Stimulated activated CD4-positive, alpha-beta T cell treated with anti-CD3 and anti-CD28 coated beads, Interleukin-4, amount 100 ng/mL, for 4 hours (primary cell): ENCODE data around the gene PML.

ENCODE experiments used
- DNase-seq, 2 experiments: peaks; one replicate each; pipeline ENCODE4 v3.0.0-alpha.2; 2020

Gene PML

DNA sequence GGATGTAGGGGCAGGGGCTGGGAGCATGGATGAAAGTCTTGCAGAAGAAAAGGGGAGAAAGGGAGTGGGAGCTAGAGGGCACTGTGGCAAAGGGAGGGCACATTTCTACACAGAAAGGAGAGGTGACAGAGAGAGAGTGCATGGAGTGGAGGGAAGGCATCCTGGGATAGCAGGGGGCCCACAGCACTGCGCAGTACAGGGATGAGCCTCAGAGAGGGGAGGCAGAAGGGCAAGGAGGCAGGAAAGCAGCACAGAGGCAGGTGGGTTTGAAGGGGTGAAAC, 7.8 kb upstream of the PML start:
- DNase-seq: no peak

DNA sequence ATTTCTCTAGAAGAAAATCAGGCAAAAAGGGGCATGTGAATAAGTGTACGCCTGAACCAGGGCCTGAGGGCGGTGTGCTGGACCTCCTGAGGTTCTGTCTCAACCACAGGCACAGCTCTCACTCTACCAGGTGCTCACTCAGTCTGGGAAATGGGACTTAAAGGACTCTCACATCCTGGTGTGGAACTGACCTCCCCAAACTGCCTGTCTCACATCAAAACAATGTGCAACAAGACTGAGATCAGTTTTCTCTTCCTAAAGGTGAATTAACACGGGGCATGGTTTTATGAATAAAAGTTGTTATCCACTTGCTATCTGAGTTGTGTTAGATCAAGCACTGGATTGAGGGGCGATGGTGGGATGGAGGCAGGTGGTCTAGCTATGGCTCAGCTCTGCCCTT, 7.3 kb upstream of the PML start:
- DNase-seq: no peak

DNA sequence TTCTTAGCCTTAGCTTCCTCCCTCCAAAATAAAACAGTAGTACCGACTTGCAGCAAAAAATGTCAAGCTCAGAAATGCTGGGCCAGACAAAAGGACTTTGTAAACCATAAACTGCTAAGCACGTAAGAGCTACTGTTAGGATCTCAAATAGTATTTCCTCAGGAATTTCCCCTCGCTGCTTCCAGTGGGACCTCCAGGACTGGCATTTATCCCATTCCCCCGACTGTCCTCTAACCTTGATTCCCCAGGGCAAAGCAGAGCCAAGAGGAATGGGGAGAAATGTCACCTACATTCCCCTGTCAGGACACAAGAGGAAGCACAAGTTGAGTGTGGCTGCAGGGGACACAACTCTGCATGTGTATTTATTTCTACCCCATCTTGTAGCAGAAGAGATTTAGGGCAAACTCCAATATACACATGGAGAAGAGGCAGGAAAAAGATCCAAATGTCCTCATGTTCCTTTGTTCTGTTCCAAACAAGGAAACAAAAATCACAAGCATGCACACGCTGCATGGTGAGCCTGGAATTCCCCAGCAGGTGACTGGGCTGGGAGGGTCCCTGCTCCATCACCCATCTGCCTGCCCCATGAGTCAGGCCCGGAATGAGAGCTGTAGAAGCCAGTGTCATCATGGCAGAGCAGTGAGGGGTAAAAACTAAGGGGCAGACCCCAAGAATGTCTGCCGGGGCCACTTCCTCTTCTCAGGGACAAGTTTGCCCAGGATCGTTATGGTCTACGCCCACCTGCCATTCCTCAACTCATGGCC, 6.7 kb upstream of the PML start:
- DNase-seq: no peak

DNA sequence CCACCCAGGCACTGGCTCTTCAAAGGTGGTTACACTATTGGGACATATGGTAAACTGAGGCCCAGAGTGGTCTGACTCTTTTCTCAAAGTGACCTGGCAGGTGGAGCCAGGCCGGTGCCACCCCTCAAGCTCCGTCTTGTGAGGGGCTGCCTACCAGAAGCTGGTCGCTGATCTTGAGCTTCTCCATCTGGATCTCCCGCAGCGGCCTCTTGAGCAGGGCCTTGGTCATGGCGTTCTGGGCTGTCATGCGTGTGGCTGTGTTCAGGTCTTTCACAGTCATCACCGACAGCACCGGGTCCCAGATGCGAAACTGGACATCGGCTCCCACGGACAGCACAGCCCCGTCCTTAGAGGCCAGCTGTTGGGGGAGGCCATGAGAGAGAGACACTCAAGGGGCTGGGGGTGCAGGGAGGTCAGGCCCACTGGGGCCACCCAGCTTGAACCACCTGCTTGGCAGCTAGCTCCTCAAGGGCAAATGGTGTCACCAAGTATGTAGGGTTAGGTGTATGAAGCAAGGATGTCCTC, 6.0 kb upstream of the PML start:
- no peak for DNase-seq

DNA sequence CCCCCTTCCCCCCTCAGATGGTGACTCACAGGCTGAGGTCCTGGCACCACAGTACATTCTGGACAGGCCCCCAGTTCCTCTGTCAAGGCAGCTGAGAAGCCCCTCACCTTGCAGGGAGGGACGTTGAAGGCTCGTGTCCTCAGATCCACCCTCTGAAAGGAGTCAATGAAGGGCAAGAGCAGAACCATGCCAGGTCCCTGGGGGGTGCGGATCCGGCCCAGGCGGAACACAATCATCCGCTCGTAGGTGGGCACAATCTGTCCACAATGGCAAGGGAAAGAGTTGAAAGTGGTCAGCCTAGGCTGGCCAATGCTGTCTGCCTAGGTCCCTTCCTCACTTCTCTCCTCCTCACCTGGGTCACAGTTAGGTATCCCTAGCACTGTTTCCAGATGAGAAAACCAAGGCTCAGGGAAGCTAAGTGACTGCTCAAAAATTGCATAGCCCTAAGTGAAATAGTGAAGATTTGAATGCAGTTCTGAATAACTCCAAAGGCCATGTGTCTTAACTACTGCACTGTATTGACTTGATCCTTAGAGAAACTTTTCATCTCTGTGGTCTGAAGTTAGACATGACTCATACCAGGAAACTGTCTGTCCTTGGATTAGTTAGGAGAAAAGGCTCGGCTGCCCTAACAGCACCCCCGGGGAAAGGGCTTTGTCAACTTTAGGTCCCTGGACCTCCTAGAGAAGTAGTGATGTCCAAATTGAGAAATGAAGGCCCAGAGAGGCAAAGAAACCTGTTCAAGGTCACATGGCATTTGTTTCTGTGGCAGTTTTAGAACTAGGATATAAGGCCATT, 5.3 kb upstream of the PML start:
- no peak for DNase-seq

DNA sequence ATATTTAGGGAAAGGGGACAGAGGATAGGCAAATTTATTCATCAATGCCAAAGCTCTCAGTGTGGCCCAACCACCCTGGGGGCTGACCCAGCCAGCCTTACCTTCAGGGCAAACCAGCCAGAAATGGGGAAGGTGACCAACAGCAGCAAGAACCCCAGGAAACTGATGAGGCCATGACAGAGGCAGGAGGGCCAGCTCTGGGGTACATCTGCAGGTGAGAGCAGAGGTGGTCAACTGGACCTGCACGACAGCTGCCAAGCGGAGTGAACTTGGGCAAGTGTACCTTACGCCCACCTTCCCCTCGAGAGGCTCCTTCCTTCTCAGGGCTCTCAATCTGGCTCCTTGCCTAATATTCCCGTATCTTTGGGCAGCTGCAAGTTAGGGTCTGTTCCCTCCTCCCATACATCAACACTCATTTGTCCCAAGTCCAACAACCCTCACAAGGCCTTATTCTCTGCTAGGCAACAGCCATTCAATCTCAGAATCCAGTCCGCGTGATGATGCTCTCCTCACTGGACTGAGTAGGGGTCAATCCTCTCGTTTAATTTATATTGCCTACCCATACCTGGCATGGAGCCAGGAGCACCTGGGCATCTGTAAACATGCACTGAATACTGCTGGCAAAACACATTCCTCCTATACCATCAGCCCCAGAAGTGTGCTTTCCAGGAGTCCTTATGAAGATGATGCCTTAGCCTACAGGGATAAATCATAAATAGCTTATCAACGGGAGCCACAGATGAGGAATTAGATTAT, 4.1 kb upstream of the PML start:
- no peak for DNase-seq

DNA sequence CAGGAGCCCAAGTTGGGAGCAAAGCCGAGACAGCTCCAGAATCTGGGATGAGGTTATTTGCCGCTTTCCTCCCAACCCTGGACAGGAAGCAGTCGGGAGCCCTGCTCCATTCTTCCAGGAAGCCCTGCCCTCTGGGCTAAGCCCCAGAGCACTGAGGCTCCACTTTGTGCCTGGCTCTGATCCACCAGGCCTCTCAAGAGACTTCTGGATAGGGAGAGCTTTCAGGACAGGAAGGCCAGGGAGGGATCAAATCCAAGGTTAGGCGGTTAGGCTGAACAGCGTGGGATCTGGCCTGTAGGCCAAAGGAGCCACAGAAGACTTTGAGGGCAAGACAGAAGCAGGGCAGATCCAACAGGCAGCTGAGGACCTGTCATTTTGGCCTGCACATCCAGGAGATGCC, 3.3 kb upstream of the PML start:
- DNase-seq: no peak

DNA sequence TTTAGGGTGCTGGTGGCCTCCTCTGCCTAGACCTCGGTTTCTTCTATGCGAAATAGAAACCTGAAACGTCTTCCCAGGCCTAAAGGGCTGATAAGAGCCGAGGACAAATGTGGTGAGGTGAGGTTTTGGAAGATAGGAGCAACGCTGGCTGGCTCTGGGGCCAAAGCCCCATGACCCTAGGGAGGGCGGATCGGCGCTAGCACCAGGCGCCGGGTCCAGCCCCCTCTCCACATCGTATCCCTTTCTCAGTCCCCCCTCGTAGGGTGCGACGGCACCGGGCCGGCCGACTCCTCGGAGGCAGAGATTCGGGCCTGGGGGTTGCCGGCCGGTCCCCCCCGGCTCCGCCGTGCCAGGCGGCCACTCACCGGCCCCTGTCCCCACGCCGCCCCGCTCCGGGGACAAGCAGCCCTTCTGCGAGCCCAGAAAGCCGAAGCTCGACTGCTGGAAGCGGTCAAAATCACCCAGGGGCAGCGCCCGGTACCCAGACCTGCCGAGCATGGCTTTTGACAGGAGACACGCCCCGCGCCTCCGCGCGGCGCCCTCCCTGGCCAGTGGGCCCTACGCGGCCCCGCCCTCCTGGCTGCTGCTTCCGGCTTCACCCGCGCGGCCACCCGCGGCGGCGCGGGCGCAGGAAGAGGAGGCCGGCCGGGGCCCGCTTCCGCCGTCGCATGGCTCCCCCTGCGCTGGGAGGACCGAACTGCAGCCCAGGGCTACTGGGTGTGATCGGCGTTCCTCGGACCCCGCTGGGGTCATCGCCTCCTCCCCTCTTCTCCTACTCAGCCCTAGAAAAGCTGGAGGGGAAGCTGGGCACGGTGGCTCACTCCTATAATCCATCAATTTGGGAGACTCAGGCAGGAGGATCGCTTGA, 2.6 kb upstream of the PML start, which contains the start of gene STOML1:
Gene STOML1, minus strand, starts transcription at position 570 of the 868 bp plus-strand sequence. Its CDS starts 72 bp downstream, at position 498.
- DNase-seq: peak; percentile 92 to 98

DNA sequence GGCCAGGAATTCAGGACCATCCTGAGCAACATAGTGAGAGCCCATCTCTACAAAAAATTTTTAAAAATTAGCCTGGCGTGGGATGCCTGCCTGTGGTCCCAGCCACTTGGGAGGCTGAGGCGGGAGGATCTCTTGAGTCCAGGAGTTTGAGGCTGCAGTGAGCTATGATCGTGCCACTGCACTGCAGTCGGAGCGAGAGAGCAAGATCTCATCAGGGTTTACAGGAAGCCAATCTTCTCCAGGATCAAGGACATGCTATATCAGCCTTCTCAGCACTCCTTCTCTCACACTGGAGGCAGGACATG, 2.0 kb upstream of the PML start:
- DNase-seq: no peak

DNA sequence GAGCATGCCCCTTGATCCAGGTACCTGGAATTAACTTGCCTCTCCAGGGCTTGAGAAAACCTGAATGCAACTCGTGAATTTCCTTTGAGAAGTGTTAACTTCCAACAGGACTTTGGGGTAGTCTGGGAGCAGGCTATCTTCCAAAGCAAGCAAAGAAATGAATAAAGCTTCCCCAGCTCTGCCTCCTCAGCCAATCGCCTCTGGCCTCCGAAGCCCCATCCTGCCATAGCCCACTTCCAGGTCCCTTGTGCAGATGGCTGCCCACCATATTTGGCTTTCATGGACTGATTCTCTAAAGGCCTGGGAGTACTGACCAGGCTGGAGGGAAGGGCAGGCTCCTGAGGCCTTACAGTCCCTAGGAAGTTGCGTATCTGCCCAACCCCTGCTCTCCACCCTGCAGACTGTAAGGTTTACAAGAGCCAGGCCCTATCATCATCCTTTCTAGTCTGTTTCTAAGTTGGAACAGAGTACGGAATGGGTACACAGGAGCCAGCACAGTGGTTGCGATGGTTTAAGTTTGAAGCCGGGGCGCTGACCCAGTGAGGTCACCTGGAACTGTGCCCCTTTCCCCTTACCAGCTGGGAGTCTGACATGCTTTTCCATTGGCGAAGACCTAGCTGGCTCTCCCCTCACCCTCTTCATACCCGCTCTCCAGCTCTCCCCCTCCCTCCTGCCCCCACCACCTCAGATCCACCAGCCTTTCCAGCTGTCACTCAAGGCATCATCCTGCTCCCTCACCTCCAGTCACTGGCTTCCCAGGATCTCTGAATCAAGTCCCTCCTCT, 1.1 kb upstream of the PML start:
- no peak for DNase-seq

DNA sequence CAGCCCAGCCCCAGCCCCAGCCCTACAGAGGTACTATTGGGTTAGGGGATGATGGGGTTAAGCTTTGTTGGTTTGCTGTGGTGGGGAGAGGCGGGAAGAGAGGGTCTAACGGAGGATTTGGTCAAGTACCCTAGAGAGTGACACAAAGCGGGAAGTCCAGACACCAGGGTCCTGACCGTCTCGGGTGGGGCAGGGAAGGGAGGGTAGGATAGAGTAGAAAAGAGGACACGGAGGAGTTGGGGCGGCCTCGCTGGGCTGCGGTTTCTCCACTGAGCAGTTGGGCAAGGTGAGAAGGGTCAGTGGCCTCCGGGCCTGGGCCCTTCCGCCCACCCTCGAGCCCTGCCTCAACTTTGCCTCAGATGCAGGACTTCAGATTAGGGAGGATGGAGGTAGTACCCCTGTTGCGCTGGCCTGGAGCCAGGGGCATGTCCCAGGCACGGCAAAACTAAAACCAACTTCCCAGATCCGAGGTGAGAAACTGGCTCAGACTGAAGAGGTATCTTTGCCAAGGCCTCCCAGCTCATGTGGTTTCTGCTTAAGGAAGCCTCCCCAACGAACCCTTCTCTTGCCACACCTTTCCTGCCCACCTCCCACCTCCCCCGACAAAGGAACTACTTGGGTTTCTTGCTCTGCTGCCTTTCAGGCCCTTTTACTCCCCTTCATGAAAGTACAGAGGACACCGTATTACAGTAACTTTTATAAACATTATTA, 551 bp downstream of the PML start:
- DNase-seq: peak in 1 of 2 experiments; percentile 32

DNA sequence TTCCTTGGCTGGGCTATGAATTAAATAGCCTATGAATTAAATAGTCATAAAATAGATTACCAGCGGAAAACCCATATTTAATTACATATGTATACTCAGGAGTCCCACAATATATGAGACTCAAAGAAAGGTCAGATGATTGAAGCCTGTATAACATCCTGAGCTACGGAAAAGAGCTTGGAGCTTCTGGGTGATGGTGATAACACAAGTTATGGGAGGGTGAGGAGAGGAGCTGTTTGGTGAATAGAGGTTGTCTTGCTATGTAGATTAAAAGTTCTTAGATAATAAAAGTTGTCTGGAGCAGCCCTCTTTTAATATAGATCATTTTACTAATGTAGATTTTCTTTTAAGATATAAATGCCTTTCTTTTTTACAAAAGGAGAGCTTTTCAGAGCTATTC, 1.8 kb downstream of the PML start:
- no peak for DNase-seq

DNA sequence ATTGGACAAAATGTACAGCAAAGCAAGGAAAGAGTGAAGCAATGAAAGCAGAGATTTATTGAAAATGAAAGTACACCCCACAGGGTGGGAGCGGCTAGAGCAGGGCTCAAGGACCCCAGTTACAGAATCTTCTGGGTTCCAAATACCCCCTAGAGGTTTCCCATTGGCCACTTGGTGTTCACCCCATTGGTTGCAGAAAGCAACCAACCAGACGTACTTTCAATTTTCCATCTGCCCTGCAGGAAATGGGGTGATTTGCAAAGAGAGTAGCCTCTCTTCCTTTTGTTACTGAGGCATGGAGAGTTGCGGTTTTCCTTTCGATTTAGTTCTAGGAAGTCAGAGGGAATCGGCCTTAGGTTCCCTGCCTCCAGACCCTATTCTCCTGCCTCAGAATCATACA, 2.4 kb downstream of the PML start:
- DNase-seq: peak in 1 of 2 experiments; percentile 16

DNA sequence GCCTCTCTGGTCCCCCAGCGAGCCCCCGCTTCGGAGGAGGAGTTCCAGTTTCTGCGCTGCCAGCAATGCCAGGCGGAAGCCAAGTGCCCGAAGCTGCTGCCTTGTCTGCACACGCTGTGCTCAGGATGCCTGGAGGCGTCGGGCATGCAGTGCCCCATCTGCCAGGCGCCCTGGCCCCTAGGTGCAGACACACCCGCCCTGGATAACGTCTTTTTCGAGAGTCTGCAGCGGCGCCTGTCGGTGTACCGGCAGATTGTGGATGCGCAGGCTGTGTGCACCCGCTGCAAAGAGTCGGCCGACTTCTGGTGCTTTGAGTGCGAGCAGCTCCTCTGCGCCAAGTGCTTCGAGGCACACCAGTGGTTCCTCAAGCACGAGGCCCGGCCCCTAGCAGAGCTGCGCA, 3.5 kb downstream of the PML start:
- DNase-seq: no peak

DNA sequence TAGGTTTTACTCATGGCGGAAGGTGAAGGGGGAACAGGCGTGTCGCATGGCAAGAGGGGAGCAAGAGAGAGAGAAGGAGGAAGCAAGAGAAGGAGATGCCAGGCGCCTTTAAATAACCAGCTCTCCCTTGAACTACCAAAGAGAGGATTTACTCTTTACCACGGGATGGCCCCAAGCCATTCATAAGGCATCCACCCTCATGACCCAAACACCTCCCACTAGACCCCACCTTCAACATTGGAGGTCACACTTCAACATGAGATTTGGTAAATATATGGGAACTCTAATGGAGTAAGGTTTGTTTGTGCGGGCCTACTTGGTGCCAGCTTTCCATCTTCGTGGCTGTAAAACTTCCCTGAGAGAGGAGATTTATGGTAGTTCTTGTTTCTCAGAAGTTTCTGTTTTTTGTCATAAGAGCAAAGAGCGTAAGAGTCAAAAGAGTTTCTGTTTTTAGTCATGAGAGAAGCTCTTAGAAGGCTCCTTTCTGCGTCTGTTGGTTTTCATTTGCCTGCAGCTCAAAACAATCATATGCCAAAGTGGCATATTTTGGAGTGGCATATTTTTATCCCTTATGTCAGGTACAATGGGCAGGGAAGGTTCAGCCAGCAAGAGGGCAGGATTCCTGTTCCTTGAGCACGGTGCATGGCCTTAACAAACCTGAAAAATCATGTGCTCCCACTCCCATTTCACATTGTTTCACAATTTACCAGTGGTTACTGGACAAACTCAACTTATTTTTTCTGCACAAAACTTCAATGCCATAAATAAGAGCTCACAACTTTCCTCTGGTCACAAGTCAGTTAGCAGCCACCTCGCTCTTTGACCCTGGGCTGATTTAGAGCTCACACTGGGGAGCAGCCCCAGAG, 12.5 kb downstream of the PML start:
- no peak for DNase-seq

DNA sequence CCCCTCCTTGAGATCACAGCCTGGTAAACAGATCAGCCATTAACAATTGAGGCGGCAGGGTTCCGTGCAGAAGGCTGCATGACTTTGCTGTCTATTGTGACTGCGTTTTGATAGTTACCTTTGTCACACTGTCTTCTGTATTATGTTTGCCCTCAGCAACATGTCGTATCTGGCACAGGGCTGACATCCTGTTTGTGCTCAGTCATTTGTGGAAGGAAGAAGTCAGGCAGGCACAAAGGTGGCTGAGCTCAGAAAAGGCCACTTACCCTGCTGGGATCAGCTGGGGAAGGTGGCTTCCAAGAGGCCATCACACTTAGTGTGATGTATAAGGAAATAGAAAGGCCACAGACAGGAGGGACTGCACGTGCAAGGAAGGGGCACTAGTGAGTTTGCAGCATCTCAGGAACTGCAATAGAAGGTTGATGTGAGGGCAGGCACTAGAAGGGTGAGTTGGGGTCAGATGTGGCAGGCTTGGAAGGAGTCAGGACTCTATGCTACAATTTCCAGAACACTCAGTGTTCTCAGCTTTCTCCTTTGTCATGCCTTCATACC, 13.4 kb downstream of the PML start:
- no peak for DNase-seq

DNA sequence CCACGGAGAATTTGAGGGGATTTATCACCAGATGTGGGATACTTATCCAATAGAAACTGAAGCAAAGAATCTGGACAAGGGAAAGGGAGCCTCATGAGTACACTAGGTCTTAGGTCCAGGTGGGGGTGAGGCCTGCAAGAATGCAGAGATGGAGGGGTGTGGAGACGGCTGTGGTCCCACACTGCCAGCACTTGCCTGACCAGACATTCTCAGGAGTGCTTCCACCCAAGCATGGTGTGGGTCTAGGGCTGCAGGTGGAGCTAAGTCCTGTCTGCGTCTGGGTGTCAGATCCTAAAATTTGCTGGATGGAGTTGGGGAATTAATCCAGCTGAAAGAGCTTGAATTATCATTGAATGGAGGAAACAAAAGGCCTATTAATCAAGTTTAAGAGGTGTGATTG, 14.4 kb downstream of the PML start:
- no peak for DNase-seq

DNA sequence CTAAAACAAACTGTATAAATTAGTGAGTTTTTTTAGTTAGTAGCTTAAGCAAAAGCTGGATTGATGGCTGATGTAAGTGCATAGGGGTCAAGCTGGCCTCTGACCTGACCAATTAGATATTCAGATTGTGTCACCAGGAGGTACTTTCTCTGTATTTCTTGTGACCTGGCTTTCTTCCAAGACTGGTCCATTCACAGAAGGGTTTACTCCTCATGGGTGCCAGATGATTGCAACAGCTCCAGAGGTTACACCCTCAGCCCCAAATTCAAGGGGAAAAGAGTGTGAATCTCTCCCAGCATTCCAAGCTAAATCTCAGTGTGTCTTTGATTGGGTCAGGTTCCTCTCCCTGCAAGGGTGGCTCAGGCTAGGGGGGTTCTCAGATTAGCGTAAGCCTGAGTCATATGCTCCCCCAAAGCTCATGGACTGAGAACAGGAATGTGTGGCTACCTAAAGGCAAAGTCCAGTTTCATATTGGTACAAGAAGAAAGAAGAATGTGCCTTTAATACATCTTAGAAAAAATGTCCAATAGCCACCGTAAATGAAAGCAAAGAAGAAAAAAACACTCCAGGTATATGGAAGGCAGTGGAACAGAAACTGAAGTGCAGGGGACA, 16.5 kb downstream of the PML start:
- no peak for DNase-seq

DNA sequence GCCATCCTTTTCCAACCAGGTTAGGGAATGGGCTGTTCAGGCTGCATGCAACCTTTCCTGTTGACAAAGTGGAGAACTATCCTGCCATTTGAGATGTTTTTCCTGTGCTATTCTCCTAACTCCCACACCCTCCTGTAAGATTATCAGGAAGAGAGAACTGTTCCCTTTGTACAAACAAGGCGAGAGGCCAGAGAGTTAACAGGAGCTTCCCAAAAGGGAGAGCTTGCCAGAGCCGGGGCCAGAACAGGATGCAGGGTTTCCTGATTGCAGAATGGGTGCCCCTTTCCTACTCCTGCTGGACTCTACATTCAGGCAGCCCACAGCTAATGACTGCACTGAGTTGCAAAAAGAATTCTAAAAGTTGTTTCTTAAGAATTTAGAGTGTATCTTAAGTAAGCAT, 17.1 kb downstream of the PML start:
- DNase-seq: no peak
